Adipose tissue (tissue), 3 donors: ENCODE results near the gene CTDSP1. TPM values are rescaled to one million over a fixed set of nuclear protein-coding genes. Genes with fewer than 3 reads are reported as not detected.
A peak's percentile ranks its signal among the peaks of the same experiment; 100 is the strongest.

Experiments used
- H3K27ac ChIP-seq: one replicate; pipeline ENCODE4 v1.5.1; 2013; ENCODE audit warnings: low read depth, low read length
- WGBS, 3 donors: extraction: QIAGEN DNeasy Blood & Tissue Kit; methylation state at CpG; one replicate each; pipeline ENCODE4 v1.1.7; 2013; 5-methylcytosine and 5-hydroxymethylcytosine counted together
- polyA plus RNA-seq, 3 donors: library from polyadenylated mRNA; stranded (reverse); fragments of 200-250 nt; gene quantifications; one replicate each; pipeline ENCODE4 v1.2.3, GENCODE V29; 2013
- donor health status: healthy with polysubstance abuse.
- donor health status: Bipolar disorder and iron deficiency.
- donor health status: healthy.

The CTDSP1 gene
- polyA plus RNA-seq, 3 donors: 72.0 to 134 (median 132) TPM

GRCh38 chr2:218395826-218396687 lies 3.6 kb upstream of the CTDSP1 start:
- 1 to 2% (median 2%) methylated on average over 46 to 57 of the region's 57 CpGs for WGBS, 3 donors
- H3K27ac ChIP-seq: peak overlapping the region; percentile 91

DNA sequence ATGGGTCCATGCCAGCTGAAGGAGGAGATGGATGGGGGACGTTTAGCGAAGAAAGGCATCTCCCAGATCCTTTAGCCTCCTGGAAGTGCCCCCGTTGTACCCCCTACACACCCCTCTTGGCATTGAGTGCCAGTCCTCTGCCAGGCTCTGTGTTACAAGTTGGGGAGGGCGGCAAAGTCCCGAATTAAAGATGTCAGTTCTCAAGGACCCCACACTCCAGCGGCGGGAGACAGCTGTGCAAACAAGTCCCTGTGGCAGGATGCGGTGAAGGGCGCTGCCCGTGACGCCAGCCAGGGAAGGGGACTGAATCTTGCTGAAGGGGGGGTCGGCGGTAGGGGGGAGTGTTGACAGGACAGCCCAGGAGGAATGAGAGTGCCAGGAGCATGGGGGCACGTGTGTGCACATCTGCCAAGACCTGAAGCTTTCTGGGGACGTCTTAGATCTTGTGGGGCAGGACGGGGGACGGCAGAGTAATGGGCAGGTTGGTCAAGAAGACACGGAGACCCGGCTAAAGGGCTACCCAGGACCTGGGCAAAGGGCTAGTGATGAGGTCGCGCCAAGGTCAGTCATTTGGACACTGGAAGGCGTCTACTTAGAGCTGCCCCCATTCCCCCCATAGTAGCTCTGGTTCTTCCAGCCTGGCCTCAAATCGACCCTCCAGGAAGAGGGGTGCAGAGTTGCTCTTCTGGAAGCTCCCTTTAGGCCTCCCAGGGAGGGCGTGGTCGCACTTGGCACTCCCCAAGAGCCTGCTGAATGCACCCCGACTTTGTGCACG lies 2.8 kb upstream of the CTDSP1 start:
- WGBS, 3 donors: 0 to 2% (median 1%) methylated on average over 25 to 27 of the region's 27 CpGs
- peak overlapping the region; percentile 91 for H3K27ac ChIP-seq

GRCh38 chr2:218397463-218397819 lies 2.2 kb upstream of the CTDSP1 start:
- H3K27ac ChIP-seq: peak overlapping the region; percentile 91
- 3 to 5% (median 3%) methylated on average over 12 of the region's 12 CpGs for WGBS, 3 donors

GRCh38 chr2:218397820-218398436 lies 1.7 kb upstream of the CTDSP1 start:
- 0 to 1% (median 0%) methylated on average over 35 of the region's 35 CpGs for WGBS, 3 donors
- H3K27ac ChIP-seq: peak overlapping the region; percentile 91

- peak overlapping the region; percentile 91 for H3K27ac ChIP-seq
- 1 to 2% (median 1%) methylated on average over 74 to 95 of the region's 95 CpGs for WGBS, 3 donors
Observed at GRCh38 chr2:218398437-218399390, 954 bp upstream of the CTDSP1 start.

DNA sequence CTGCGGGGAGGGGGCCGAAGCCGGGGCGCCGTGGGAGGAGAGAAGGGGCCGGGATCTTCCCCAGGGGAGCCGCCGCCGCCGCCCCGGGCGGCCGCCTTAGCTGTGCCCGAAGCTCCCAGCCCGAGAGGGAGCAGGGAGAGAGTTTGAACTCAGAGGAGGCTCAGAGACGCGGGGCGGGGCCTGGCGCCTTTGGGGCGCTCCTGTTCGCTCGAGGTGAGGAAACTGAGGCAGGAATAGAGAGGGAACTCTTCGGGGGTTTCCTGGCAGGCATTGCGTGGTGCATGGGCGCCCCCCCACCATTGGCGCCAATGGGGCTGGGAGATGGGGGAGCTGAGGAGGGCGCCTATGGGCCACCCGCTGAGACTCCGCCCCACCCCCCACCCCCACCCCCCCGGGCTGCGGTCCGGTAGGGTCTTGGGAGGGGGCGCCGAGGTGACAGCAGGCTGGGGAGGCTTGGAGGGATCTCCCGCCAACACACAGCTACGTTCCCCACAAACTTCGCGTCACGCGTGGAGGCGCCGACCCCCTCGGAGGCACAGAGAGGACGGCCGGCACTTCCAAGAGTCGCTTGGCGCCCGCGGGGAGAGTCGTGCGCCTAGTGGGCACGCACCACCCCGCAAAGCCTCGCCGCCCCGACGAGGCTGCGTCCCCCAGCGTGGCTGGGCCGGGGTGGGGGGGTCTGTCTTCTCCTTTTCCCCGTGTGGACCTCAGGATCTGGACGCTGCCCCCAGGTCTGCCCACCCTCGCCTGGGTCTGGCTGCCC lies 680 bp downstream of the CTDSP1 start:
- H3K27ac ChIP-seq: peak overlapping the region; percentile 71
- WGBS, 3 donors: 0 to 1% (median 1%) methylated on average over 56 to 60 of the region's 63 CpGs

- WGBS, 3 donors: 28 to 29% (median 28%) methylated on average over 24 of the region's 24 CpGs
- H3K27ac ChIP-seq: peak overlapping the region; percentile 71
Observed at GRCh38 chr2:218400930-218401881, 1.5 kb downstream of the CTDSP1 start.

GRCh38 chr2:218401890-218402289 lies 2.2 kb downstream of the CTDSP1 start:
- WGBS, 3 donors: 55 to 66% (median 58%) methylated on average over 8 to 9 of the region's 9 CpGs
- H3K27ac ChIP-seq: no peak overlapping the region

GRCh38 chr2:218402491-218402901 lies 2.8 kb downstream of the CTDSP1 start:
- WGBS, 3 donors: 59 to 72% (median 60%) methylated on average over 8 of the region's 8 CpGs
- H3K27ac ChIP-seq: no peak overlapping the region

DNA sequence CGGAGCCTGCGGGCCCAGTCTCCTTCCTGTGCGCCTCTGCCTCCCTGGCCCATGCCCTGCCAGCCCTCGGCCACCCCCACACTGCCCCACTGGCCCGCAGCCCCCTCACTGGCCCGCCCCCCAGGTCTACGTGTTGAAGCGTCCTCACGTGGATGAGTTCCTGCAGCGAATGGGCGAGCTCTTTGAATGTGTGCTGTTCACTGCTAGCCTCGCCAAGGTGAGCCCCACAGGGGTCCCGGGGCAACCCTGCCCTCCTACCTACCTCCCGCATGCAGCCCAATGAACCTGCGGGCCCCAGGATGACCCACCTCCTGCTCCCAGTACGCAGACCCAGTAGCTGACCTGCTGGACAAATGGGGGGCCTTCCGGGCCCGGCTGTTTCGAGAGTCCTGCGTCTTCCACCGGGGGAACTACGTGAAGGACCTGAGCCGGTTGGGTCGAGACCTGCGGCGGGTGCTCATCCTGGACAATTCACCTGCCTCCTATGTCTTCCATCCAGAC lies 3.3 kb downstream of the CTDSP1 start:
- 84 to 90% (median 85%) methylated on average over 25 to 26 of the region's 26 CpGs for WGBS, 3 donors
- no peak overlapping the region for H3K27ac ChIP-seq

DNA sequence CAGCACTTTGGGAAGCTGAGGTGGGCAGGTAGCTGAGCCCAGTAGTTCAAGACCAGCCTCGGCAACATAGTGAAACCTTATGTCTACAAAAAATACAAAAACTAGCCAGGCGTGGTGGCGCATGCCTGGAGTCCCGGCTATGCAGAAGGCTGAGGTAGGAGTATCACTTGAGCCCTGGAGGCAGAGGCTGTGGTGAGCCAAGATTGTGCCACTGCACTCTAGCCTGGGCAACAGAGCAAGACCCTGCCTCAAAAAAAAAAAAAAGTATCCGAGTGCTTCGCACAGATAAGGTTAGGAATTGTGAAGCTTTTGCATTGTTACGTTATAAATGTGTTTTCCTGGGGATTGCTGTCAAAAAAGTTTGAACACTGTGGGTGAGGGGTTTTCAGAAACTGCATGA lies 4.1 kb downstream of the CTDSP1 start:
- no peak overlapping the region for H3K27ac ChIP-seq
- 74 to 93% (median 79%) methylated on average over 7 of the region's 7 CpGs for WGBS, 3 donors

- 62 to 74% (median 69%) methylated on average over 16 of the region's 16 CpGs for WGBS, 3 donors
- H3K27ac ChIP-seq: no peak overlapping the region
Observed at GRCh38 chr2:218404351-218405085, 4.8 kb downstream of the CTDSP1 start.

DNA sequence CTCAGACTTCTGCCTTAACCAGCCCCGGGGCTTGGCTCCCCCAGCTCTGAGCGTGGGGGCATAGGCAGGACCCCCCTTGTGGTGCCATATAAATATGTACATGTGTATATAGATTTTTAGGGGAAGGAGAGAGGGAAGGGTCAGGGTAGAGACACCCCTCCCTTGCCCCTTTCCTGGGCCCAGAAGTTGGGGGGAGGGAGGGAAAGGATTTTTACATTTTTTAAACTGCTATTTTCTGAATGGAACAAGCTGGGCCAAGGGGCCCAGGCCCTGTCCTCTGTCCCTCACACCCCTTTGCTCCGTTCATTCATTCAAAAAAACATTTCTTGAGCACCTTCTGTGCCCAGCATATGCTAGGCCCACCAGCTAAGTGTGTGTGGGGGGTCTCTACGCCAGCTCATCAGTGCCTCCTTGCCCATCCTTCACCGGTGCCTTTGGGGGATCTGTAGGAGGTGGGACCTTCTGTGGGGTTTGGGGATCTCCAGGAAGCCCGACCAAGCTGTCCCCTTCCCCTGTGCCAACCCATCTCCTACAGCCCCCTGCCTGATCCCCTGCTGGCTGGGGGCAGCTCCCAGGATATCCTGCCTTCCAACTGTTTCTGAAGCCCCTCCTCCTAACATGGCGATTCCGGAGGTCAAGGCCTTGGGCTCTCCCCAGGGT lies 5.5 kb downstream of the CTDSP1 start:
- 40 to 51% (median 44%) methylated on average over 8 of the region's 8 CpGs for WGBS, 3 donors
- no peak overlapping the region for H3K27ac ChIP-seq

- H3K27ac ChIP-seq: no peak overlapping the region
- 4 to 6% (median 5%) methylated on average over 15 of the region's 15 CpGs for WGBS, 3 donors
Observed at GRCh38 chr2:218405746-218406208, 6.1 kb downstream of the CTDSP1 start.
